ENCODE measurements around the gene ELOVL7. TPM values are rescaled to one million over a fixed set of nuclear protein-coding genes. Genes with fewer than 3 reads are reported as not detected.

ELOVL7 gene
- total RNA-seq, 1 experiment from 2014 or later: 2.5 TPM

DNA sequence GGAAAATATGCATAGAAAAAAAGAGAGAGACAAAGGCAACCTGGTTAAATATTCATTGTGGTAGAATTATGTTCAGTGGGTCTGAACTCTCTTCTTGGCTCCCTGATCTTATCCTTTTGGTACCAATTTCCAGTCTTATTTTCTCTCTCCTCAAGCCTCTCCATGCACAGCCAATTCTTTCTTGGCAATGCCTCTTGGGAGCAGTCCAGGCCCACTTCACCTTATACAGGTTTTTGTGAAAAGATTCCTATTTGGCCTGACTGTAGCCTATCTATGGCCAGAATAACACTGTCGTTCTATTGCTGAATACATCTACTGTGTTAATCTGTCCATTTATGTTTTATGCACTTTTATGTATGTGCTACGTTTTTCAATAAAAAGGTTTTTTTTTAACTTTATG, 2.7 kb downstream of the ELOVL7 start:
- H3K23ac ChIP-seq (ENCODE audit: insufficient read length, low read depth, low read length): no peak overlapping the region
- Mint-ChIP-seq H3K27me3 (ENCODE audit: low read depth) (peaks cover 32% of the 10 kb centered on the region), H3K9me3 (no peaks in the 10 kb centered on the region; a peak in 1 of 5 replicates), H3K36me3 (ENCODE audit: insufficient read depth in 1 of 3, low read depth in 3 of 3) (no peaks in the 10 kb centered on the region), H3K4me1 (peaks cover 37 to 43% of the 10 kb centered on the region in 2 experiments), H3K4me3 (no peak overlapping the region), H3K27ac (no peak overlapping the region)
- no peaks in the 10 kb centered on the region for H3K79me1 ChIP-seq (ENCODE audit: insufficient read depth, low read depth, low read length, poor library complexity, severe bottlenecking)
- no peaks in the 10 kb centered on the region for H4K20me1 ChIP-seq (ENCODE audit: control insufficient read depth, insufficient read depth, insufficient read length)
- no peak overlapping the region for H2BK20ac ChIP-seq (ENCODE audit: low read depth, low read length, poor library complexity, severe bottlenecking)
- H3K9me3 ChIP-seq (ENCODE audit: control insufficient read depth, low read depth, low read length): no peaks in the 10 kb centered on the region
- peaks cover 10% of the 10 kb centered on the region; the same call in 1 of the 2 replicates for H3K27me3 ChIP-seq (ENCODE audit: insufficient read depth, low read length)
- H3K79me2 ChIP-seq (ENCODE audit: insufficient read depth, low read length): no peaks in the 10 kb centered on the region
- DNase-seq: no peak
- peaks cover 6% of the 10 kb centered on the region; the same call in 1 of the 2 replicates for H3K4me1 ChIP-seq (ENCODE audit: insufficient read depth, low read length)
- no peak overlapping the region for H3K9ac ChIP-seq (ENCODE audit: extremely low read depth, insufficient read length, low read length)
- no peak overlapping the region for H2BK15ac ChIP-seq (ENCODE audit: low read depth, low read length)
- no peak overlapping the region for H4K8ac ChIP-seq (replicated peaks; ENCODE audit: insufficient read length, low read depth, low read length)
- H3K56ac ChIP-seq (ENCODE audit: insufficient read length, low read depth, low read length): no peak overlapping the region
- H3K4me2 ChIP-seq (ENCODE audit: insufficient read depth, insufficient read length, low read length): no peak overlapping the region
- no peak overlapping the region for H2AK5ac ChIP-seq (ENCODE audit: insufficient read length, low read length)
- no peak overlapping the region for H3K18ac ChIP-seq (ENCODE audit: insufficient read length, low read depth, low read length)
- H3T11ph ChIP-seq (ENCODE audit: low read length): no peak overlapping the region
- TF ChIP-seq, protein P1, sequence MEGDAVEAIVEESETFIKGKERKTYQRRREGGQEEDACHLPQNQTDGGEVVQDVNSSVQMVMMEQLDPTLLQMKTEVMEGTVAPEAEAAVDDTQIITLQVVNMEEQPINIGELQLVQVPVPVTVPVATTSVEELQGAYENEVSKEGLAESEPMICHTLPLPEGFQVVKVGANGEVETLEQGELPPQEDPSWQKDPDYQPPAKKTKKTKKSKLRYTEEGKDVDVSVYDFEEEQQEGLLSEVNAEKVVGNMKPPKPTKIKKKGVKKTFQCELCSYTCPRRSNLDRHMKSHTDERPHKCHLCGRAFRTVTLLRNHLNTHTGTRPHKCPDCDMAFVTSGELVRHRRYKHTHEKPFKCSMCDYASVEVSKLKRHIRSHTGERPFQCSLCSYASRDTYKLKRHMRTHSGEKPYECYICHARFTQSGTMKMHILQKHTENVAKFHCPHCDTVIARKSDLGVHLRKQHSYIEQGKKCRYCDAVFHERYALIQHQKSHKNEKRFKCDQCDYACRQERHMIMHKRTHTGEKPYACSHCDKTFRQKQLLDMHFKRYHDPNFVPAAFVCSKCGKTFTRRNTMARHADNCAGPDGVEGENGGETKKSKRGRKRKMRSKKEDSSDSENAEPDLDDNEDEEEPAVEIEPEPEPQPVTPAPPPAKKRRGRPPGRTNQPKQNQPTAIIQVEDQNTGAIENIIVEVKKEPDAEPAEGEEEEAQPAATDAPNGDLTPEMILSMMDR (conservative IDR thresholded peaks at IDR 0.05): no peak
- no peak overlapping the region for H3K27ac ChIP-seq (ENCODE audit: insufficient read length, low read depth, low read length)
- no peak overlapping the region for H2BK5ac ChIP-seq (ENCODE audit: insufficient read length, low read length)
- H2BK12ac ChIP-seq (ENCODE audit: insufficient read length, low read depth, low read length): no peak overlapping the region
- no peak overlapping the region for H3K4ac ChIP-seq (ENCODE audit: low read depth, low read length)
- H4K5ac ChIP-seq (ENCODE audit: insufficient read length, low read depth, low read length): no peak overlapping the region
- H2AFZ ChIP-seq (ENCODE audit: low read length): no peak overlapping the region
- peaks cover 19% of the 10 kb centered on the region for H3K23me2 ChIP-seq (ENCODE audit: insufficient read length, low read depth, low read length, poor library complexity, severe bottlenecking)
- no peak overlapping the region for H3K14ac ChIP-seq (ENCODE audit: insufficient read depth, low read length)
- no peak overlapping the region for H4K91ac ChIP-seq (ENCODE audit: insufficient read length, low read depth, low read length)
- H2BK120ac ChIP-seq (ENCODE audit: low read depth, low read length, poor library complexity, severe bottlenecking): no peak overlapping the region
- WGBS (ENCODE audit: extremely low coverage, insufficient read length, low lambda C conversion rate): no CpG with 5 or more reads among the region's 2 CpGs
